ENCODE measurements around the gene ARIH1. TPM values are rescaled to one million over a fixed set of nuclear protein-coding genes. Genes with fewer than 3 reads are reported as not detected.

Gene ARIH1
- total RNA-seq, 1 donor from 2014 or later: 54.8 TPM

DNA sequence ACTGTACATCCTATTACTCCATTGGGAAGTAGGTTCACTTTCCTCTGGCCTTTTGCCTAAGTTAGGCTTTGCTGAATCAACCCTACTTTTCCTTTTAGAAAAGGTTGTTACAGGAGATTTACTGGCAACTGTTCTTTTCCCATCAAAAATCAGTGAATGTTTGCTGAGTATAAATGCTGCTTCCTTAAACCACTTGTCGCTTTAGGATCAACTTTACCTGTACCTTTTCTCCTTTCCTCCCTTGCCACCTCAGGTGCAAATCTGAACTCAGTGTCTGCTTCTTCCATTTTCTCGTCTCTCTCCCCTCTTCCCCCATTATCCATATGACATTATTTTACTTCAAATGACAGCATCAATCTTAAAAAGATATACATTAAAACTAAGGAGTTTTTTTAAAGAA, 110.9 kb downstream of the ARIH1 start:
- no peaks in the 10 kb centered on the region for H3K27me3 ChIP-seq
- TF ChIP-seq POLR2A (IDR thresholded peaks at IDR 0.05): no peak
- TF ChIP-seq POLR2AphosphoS5 (IDR thresholded peaks at IDR 0.05; ENCODE audit: insufficient read depth in 1 of 2, low read depth in 1 of 2): no peak
- TF ChIP-seq, protein P1, sequence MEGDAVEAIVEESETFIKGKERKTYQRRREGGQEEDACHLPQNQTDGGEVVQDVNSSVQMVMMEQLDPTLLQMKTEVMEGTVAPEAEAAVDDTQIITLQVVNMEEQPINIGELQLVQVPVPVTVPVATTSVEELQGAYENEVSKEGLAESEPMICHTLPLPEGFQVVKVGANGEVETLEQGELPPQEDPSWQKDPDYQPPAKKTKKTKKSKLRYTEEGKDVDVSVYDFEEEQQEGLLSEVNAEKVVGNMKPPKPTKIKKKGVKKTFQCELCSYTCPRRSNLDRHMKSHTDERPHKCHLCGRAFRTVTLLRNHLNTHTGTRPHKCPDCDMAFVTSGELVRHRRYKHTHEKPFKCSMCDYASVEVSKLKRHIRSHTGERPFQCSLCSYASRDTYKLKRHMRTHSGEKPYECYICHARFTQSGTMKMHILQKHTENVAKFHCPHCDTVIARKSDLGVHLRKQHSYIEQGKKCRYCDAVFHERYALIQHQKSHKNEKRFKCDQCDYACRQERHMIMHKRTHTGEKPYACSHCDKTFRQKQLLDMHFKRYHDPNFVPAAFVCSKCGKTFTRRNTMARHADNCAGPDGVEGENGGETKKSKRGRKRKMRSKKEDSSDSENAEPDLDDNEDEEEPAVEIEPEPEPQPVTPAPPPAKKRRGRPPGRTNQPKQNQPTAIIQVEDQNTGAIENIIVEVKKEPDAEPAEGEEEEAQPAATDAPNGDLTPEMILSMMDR (IDR thresholded peaks at IDR 0.05): no peak
- intact Hi-C loops (cut with DNase I): no loop called here
- no peak overlapping the region for H3K4me3 ChIP-seq
- peaks cover 0 to 44% of the 10 kb centered on the region in 2 donors for H3K36me3 ChIP-seq
- no peaks in the 10 kb centered on the region for H3K9me3 ChIP-seq
- no peak for DNase-seq (ENCODE audit: extremely low spot score in 2 of 2)
- H3K27ac ChIP-seq: no peak overlapping the region
- H3K4me1 ChIP-seq: no peaks in the 10 kb centered on the region

DNA sequence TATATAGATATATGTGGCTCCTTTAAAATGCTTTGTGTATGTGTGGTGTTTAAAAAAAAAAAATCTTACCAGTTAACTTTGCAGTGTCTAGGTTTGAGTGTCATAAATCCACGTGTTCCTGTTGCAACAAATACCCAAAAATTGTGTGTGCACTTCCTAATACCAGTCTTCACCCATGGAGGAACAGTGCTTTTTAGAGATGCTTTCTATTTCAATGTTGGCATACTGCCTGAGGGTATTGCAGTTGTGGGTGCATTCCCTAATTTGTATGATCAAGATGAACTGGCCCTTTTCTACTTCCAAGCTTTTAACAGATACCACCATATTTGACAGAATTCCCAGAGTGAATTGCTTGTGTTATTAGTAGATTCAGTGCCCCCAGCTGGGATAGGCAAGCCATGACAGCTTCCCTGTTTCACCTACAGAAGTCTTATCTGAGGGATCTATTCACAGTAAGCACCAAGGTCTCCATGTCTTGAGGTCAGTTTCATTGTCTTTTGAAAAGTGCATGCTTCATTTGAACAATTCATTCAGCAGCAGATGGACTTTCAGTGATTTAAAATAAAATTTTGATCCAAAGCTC, 111.4 kb downstream of the ARIH1 start:
- Histone ChIP-seq H3K36me3 (peaks cover 0 to 40% of the 10 kb centered on the region in 2 donors), H3K4me3 (no peak overlapping the region), H3K4me1 (no peaks in the 10 kb centered on the region), H3K27ac (no peak overlapping the region), H3K27me3 (no peaks in the 10 kb centered on the region), H3K9me3 (no peaks in the 10 kb centered on the region)
- DNase-seq (ENCODE audit: extremely low spot score in 2 of 2): no peak
- intact Hi-C loops (cut with DNase I): no loop called here
- TF ChIP-seq, protein P1 (IDR thresholded peaks at IDR 0.05): no peak
- no peak for TF ChIP-seq POLR2AphosphoS5 (IDR thresholded peaks at IDR 0.05; ENCODE audit: insufficient read depth in 1 of 2, low read depth in 1 of 2)
- TF ChIP-seq POLR2A (IDR thresholded peaks at IDR 0.05): no peak

DNA sequence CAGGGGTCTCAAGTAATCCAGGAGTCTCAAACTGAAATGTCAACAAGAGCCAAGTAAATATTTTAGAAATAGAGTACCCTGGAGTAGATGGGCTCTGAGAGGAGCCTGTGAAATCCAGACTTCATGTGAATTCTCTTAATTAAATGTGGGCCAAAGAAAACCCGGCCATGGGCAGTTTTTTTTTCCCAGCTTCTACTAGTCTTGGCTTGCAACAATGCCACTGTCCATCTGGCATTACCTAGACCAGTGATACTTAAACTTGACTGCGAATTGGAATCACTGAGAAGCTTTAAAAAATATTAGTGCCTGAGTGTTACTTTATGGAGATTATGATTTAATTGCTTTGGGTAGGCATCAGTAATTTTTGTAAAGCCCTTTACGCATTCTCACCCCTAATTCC, 114.0 kb downstream of the ARIH1 start:
- TF ChIP-seq, protein P1 (IDR thresholded peaks at IDR 0.05): no peak
- TF ChIP-seq POLR2AphosphoS5 (IDR thresholded peaks at IDR 0.05; ENCODE audit: insufficient read depth in 1 of 2, low read depth in 1 of 2) (no peak), POLR2A (IDR thresholded peaks at IDR 0.05) (no peak)
- no peaks in the 10 kb centered on the region for H3K9me3 ChIP-seq
- H3K27me3 ChIP-seq: no peaks in the 10 kb centered on the region
- no peaks in the 10 kb centered on the region for H3K4me1 ChIP-seq
- intact Hi-C loops (cut with DNase I): no loop called here
- no peak overlapping the region for H3K27ac ChIP-seq
- DNase-seq (ENCODE audit: extremely low spot score in 2 of 2): no peak
- H3K36me3 ChIP-seq: peaks cover 0 to 15% of the 10 kb centered on the region in 2 donors
- H3K4me3 ChIP-seq: no peak overlapping the region

DNA sequence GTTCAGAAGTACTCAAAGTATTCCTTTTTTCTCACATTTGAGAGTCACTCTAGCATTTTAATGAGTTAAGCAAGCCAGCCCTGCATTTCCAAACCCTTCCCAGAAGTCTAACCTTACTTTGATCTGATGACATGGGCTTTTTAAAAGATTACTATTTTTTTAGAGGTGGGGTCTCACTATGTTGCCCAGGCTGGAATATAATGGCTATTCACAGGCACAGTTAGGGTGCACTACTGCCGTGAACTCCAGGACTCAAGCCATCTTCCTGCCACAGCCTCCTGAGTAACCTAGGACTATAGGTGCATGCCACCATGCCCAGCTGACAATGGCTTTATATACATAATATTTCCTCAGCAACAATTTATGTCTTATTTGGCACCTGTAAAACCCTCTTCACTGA, 116.3 kb downstream of the ARIH1 start:
- Histone ChIP-seq H3K27me3 (no peaks in the 10 kb centered on the region), H3K36me3 (peaks cover 0 to 4% of the 10 kb centered on the region in 2 donors), H3K9me3 (no peaks in the 10 kb centered on the region), H3K27ac (no peak overlapping the region), H3K4me3 (no peak overlapping the region), H3K4me1 (no peaks in the 10 kb centered on the region)
- DNase-seq (ENCODE audit: extremely low spot score in 2 of 2): no peak
- intact Hi-C loops (cut with DNase I): loop anchor here (5.0 kb wide), 1 partner anchor 73 kb away; no protein-coding TSS in a partner anchor
- no peak for TF ChIP-seq POLR2AphosphoS5 (IDR thresholded peaks at IDR 0.05; ENCODE audit: insufficient read depth in 1 of 2, low read depth in 1 of 2)
- TF ChIP-seq POLR2A (IDR thresholded peaks at IDR 0.05): no peak
- TF ChIP-seq, protein P1 (IDR thresholded peaks at IDR 0.05): no peak

DNA sequence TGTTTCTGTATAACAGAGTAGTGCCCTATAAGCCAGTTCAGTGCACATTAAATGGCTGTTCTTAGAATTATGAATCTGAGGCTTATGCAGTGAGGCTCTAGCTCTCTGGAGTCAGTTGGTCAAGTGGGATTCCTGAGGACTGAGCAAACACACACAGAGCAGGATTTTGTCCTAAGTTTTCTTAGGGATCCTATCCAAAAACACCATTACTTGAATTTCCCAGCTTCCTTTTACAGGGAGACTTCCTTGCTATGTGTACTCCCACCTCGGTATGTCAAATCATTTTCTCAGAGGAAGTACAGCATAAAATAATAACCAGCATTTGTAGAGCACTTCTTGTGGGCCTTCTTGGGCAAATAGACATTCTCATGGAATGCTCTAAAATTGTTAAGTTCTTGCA, 117.2 kb downstream of the ARIH1 start:
- Histone ChIP-seq H3K36me3 (peaks cover 0 to 4% of the 10 kb centered on the region in 2 donors), H3K27me3 (no peaks in the 10 kb centered on the region), H3K9me3 (no peaks in the 10 kb centered on the region), H3K4me1 (no peaks in the 10 kb centered on the region), H3K27ac (no peak overlapping the region), H3K4me3 (no peak overlapping the region)
- no peak for DNase-seq (ENCODE audit: extremely low spot score in 2 of 2)
- intact Hi-C loops (cut with DNase I): loop anchor here (5.0 kb wide), 1 partner anchor 74 kb away; no protein-coding TSS in a partner anchor
- TF ChIP-seq POLR2A (IDR thresholded peaks at IDR 0.05) (no peak), POLR2AphosphoS5 (IDR thresholded peaks at IDR 0.05; ENCODE audit: insufficient read depth in 1 of 2, low read depth in 1 of 2) (no peak)
- TF ChIP-seq, protein P1 (IDR thresholded peaks at IDR 0.05): no peak

Measured in vagina (tissue), 2 donors.